IPS-11a (cell line): ENCODE results near the gene ZSCAN29.
"Not testable (repeated sequence)": the region's sequence is repeated elsewhere in the genome, so short reads cannot be mapped to it uniquely, and the experiment has no call there.

Experiments used
- H3K4me3 ChIP-seq: one replicate; pipeline ENCODE4 v1.5.1; 2013; ENCODE audit warnings: low read depth, low read length, control low read depth

Gene ZSCAN29

DNA sequence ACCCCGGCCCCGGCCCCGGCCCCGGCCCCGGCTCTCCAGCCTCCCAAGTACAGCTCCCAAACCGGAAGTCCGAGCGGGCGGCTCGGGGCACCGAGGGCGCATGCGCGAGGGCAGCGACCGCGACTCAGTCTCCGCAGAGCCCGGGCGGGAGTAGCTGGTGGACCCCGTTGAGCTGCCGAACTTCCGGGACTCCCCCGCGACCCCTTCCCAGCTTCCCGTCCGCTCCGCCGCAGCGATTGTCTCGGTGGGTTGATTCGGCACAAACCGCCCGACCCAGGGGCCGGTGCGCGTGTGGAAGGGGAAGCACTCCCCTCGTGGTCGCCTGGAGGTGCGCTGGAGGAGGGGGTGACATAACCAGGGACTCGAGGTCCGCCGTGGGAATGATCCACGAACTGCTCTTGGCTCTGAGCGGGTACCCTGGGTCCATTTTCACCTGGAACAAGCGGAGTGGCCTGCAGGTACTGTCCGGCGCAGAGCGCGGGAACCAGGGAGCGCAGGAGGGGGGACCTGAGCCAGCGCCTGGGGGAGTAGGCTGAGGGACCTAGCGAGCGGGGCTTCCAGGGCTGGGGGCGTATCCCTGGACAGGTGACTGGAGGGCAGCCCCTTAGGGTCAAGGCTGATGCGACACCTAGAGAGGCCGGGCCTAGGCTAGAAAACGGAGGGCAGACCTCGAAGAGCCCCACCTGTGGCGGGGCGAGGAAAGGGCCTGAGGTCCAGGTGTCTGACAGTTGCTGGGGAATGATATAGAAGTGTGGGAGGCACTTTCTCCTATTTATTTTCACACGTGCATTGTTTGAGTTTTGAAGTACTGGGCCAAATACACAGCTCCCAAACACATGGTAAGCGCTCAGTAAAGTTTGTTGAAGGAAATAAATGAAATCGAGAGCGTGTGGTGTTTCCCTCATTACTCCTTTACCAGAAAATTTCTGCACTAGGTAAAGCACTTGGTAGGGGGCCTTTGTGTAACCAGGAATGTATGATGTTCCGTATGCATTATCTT is at the start of gene ZSCAN29, which contains the start of gene TUBGCP4:
TSS of gene ZSCAN29 (minus strand) at position 69 of the 1,000 bp plus-strand sequence. CDS start 1,130 bp downstream, outside the sequence.
TSS of gene TUBGCP4 (plus strand) at position 127 of the 1,000 bp plus-strand sequence. CDS start at position 381, 254 bp downstream.
- H3K4me3 ChIP-seq: peak within 1 kb of the TSS; percentile 91

- no peak overlapping the region for H3K4me3 ChIP-seq
Measured at GRCh38 chr15:43420435-43420834, 49.6 kb upstream of the ZSCAN29 start.

DNA sequence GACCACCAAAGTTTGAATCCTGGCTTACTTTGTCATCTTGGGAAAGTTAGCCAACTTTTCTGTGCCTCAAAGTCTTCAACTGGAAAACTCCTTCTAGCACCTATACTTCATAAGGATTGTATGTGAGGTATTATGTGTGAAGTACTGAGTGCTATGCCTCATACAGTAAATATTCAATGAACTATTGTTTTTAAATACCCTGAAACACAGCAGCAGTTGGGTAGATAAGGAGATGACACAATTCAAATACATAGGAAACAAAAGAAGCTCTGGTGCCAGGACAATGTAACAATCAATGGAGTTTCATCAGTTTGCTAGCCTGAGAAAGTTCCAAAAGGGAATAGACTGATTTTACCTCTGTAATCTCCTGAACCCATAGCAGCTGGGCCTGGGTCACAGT is 43.4 kb upstream of the ZSCAN29 start:
- H3K4me3 ChIP-seq: no peak overlapping the region

DNA sequence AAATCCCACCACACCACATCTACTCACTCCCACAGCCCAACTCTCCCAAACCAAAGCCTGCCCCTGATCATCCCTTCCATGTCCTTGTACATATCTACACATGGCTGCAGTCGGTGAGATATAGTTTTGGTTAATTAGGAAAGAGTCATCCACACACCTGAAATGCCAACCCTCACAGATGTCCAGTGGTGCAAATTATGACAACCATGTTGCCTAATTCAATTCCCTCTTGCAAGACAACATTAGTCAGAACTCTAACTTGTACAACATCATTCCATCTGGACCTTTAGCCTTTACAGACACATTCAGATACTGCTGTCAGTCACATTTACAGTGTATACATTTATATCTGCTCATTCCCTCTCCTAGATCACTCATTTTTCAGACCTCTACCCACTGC is 41.3 kb upstream of the ZSCAN29 start:
- no peak overlapping the region for H3K4me3 ChIP-seq

DNA sequence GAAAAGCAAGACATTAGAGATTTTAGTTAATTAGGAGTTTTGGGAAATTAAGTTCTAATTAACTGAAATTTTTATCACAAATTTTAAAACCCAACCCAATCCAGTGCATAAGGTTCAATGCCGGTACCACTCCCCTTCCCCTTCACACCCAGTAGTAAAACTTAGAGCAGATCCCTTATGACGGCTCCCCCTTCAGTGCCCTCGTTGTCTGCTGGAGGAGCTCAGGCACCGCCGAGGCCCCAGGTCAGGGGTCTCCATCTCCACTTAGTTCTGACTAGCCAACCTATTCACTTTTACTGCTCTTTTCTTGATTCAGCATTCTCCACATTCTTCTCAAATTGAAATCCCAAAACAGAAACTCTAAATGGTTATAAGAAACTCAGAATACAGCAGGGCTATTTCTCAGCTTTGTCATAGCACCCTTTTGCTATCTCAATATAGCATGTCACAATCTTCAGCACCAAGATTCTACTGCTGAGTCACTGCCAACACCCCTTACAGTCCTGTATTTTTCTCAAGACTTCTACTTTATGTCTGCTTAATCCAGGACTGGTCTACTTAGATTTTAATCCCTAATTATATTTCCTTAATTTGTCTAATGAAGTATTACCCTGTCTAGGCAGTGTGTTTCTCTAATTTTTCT is 39.9 kb upstream of the ZSCAN29 start:
- no peak overlapping the region for H3K4me3 ChIP-seq

DNA sequence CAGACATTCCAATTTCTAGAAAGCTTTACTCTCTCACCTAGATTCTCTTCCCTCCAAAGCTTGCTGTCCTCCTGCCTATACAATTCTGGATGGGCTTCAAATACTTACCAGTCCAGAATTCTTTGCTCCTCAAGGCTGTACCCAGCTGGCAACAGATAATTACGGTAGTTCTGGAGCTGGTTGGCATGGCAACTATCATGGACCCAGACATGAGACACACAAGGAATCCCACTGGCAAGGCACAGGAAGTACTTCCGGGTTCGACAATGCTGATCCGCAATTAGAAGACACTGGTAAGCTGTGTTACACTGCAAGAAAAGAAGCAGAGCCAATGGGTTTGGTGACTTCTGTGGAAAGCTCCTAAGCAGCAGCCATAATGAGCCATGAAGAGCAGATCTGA is 37.9 kb upstream of the ZSCAN29 start:
- H3K4me3 ChIP-seq: no peak overlapping the region

GRCh38 chr15:43406808-43407207 is 36.0 kb upstream of the ZSCAN29 start:
- H3K4me3 ChIP-seq: no peak overlapping the region

DNA sequence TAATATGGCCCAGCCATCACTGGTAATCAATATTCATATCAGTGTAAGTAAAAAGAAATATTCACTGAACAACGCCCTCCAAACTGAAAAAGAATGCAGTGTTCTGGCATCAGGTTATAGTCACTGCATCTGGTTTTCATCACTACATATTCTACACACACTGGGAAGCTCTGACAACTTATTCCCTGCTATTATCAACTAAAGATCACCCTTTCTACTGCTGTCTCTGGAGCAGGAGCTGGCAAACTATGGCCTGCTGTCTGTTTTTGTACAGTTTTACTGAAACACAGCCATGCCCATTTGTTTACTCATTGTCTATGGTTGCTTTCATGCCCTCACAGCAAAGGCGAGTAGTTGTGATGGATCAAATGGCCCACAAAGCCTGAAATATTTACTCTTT is 35.3 kb upstream of the ZSCAN29 start:
- H3K4me3 ChIP-seq: no peak overlapping the region

- no peak overlapping the region for H3K4me3 ChIP-seq
Measured at GRCh38 chr15:43404130-43404529, 33.3 kb upstream of the ZSCAN29 start.

DNA sequence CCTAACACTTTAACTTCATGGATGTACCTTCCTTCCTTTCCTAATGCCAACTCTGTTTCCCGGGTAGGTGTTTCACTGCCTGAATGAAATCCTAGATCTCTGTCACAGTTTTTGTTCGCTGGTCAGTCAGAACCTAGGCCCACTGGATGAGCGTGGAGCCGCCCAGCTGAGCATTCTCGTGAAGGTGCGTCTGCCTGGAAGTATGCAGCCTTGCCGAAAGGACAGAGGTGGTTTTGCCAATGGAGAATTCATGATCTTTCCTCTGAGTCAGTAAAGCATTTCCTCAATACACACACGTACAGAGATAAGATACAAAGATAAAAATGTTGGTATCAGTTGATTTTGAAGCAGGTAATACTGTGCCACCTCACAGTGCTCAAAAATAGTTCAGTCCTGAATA is 32.8 kb upstream of the ZSCAN29 start:
- H3K4me3 ChIP-seq: no peak overlapping the region

GRCh38 chr15:43402255-43402654 is 31.4 kb upstream of the ZSCAN29 start:
- no peak overlapping the region for H3K4me3 ChIP-seq

DNA sequence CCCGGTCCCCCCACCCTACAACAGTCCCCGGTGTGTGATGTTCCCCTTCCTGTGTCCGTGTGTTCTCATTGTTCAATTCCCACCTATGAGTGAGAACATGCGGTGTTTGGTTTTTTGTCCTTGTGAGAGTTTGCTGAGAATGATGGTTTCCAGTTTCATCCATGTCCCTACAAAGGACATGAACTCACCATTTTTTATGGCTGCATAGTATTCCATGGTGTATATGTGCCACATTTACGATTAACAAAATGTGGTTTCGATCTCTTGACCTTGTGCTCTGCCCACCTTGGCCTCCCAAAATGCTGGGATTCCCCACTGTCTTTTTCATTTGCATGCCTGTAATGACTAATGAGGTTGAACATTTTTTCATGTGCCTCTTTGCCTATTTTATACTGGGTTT is 22.7 kb upstream of the ZSCAN29 start:
- not testable (repeated sequence) for H3K4me3 ChIP-seq

GRCh38 chr15:43390723-43391122 is 19.9 kb upstream of the ZSCAN29 start:
- H3K4me3 ChIP-seq: no peak overlapping the region

GRCh38 chr15:43383070-43383469 is 12.2 kb upstream of the ZSCAN29 start:
- H3K4me3 ChIP-seq: no peak overlapping the region

- no peak overlapping the region for H3K4me3 ChIP-seq
Measured at GRCh38 chr15:43382310-43382709, 11.5 kb upstream of the ZSCAN29 start.

DNA sequence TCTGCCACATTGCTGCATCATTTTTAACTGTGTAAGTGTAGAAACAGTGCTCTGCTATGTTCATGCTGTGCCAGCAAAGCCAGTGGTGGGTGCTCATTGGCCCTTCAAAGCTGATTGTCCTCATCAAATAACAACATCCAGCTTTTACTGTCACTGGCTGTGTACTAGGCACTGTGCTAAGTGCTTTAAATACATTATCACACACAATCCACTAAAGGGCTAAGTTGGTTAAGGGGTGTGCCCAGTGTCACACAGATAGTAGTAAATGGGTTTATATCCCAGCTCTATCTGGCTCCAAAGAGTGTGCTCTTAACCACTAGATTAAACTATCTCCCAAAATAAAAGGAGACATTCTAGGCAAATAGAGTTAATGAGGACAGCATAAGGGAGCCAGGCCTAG is 7.8 kb upstream of the ZSCAN29 start:
- H3K4me3 ChIP-seq: no peak overlapping the region

DNA sequence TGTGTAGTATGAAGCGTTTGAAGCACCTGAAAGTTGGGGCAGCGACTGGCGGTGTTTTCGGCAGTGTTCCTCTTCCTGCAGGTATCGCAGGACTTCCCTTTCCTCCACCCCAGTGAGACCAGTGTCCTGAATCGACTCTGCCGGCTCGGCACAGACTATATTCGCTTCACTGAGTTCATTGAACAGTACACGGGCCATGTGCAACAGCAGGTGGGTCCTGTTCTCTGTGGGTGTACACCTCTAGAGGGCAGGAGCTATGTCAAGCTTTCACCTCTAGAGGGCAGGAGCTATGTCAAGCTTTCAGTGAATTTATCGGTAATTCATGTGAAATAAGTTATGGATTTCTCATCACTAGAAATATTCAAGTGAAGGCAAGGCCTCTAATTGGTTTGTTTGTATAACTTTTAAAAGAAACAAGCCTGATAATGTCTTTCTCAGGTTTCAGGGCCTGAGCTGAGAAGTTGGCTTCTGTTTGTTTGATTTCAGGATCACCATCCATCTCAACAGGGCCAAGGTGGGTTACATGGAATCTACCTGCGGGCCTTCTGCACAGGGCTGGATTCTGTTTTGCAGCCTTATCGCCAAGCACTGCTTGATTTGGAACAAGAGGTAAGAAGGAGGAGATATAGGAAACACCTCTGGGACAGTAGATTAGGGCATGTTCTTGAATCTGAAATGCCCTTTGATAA is 5.3 kb upstream of the ZSCAN29 start:
- H3K4me3 ChIP-seq: no peak overlapping the region

DNA sequence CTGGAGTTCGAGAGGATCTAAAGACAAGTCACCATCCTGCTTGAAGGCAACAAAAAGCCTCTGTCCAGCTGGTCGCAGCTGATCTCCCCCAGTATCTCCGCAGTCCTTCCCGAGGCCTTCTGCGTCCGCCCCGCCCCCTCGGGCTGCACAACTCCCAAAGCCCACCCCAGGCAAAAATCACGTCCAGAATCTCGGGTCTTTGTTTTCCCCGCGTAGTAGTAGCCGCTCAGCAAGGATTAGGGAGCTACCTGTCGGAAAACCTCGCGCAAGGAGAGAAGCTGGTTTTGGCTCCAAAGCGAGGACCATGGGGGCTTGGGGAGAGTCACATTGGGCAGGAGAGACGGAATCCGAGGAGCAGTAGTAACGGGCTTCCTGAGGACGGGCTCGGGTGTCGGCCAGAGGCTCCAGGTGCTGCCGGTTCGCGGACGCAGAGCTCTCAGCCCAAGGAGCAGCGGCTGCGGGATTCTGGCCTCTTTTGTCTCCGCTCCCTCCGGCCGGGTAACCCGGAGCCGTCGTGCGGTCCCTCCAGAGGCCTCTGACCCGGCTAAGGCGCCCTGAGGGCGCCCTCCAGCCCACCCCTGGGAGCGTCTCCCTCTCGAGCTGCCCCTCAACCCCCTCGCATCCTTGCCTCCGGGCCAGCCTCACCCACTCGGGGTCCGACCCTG is 401 bp downstream of the ZSCAN29 start:
- peak overlapping the region; percentile 91 for H3K4me3 ChIP-seq

DNA sequence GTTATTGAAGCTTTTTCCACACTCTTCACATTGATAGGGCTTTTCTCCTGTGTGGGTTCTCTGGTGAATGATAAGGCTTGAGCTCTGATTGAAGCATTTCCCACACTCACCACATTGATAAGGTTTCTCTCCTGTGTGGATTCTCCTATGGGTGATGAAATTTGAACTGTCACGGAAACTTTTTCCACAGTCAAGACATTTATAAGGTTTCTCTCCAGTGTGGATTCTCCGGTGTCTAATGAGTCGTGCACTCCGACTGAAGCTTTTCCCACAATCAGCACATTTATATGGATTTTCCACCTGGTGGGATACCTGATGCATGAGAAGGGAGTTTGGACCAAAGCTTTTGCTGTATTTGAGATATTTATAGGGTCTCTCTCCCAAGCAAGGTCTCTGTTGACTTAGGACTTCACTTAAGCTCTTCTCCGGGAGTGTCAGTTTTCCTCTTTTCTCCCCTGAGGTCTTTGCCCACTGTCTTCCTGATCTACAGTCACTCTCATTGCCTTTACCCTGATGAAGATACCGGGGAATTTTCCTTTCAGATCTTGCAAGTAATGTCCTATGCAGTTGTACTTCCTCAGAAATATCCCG is 9.4 kb downstream of the ZSCAN29 start:
- H3K4me3 ChIP-seq: no peak overlapping the region

DNA sequence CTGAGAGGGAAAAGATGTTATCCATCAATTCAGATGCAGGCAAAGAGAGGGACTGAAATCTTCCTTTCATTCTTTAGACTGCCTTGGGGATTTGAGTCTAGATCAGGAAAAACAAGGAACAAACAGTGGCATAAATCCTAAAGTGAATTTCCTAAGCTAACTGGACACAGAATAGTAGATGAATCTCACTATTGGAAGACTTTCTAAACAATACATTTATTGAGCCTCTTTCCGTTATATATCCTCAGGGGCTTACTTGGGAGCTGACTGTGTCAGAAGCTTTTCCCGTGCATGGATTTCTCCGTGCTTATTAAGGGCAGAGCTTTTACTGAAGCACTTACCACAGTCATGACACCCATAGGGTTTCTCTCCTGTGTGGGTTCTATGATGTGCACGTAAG is 10.0 kb downstream of the ZSCAN29 start:
- no peak overlapping the region for H3K4me3 ChIP-seq
